ENCODE data around the gene SMC1B.

SMC1B gene

DNA sequence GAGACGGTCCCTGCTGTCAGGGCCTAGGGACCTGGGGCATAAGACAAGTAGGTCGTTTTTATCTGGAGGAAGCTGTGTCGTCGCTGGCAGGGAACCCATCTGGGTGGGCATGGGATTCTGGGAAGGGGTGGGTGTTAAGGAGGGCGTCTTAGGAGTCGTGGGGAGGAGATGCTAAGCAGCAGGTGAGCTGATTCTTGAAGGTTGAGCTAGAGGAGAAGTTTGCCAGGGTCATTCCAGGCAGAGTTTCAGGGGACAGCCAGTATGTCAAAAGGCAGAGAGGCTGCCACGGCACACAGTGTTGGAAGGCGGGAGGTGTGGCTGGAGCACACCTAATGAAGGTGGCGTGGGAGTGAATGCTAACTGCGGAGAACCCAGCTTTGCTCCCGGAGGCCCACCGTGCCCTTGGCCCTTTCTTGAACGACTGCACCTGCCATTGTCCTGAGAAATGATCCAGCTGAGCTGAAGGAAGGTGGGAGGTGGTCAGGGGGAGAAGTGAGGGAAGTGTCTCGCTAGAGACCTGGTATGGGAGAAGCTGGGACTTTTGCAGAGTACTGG is 102.3 kb downstream of the SMC1B start:
- TF ChIP-seq, protein P1, sequence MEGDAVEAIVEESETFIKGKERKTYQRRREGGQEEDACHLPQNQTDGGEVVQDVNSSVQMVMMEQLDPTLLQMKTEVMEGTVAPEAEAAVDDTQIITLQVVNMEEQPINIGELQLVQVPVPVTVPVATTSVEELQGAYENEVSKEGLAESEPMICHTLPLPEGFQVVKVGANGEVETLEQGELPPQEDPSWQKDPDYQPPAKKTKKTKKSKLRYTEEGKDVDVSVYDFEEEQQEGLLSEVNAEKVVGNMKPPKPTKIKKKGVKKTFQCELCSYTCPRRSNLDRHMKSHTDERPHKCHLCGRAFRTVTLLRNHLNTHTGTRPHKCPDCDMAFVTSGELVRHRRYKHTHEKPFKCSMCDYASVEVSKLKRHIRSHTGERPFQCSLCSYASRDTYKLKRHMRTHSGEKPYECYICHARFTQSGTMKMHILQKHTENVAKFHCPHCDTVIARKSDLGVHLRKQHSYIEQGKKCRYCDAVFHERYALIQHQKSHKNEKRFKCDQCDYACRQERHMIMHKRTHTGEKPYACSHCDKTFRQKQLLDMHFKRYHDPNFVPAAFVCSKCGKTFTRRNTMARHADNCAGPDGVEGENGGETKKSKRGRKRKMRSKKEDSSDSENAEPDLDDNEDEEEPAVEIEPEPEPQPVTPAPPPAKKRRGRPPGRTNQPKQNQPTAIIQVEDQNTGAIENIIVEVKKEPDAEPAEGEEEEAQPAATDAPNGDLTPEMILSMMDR (conservative IDR thresholded peaks at IDR 0.05): no peak
- no peak for TF ChIP-seq ZFX (IDR thresholded peaks at IDR 0.05)
- peak overlapping the region; percentile 91 for H3K27ac ChIP-seq

DNA sequence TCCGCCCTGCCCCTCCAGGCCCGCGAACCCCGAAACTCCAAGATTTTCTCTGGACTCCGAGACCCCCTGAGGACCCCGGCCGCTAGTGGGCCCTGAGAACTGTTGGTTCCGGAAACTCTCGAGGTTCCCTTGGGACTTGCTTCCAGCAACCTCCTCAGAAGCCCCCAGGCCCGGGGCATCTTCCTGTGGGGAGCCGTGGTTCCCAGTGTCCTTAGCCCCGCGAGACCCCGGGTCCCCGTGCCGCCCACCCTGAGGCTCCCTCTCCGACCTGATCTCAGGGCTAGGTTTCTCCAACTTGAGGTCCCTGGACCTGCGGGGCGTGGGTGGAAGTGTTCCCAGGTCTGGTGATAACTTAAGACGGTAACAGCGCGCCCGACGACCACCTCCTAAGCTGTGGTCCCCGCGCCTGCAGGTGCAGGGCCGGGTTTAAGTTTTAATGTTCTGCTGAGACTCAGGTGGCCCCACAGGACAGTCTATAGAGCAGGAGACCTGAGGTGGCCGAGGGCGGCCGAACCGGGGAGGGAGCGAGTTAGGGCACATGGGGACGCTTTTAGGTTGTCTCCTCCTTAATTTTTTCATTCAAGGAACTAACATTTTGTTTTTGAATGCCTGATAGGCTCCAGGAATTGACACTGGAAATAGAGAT is 102.9 kb downstream of the SMC1B start:
- peak overlapping the region; percentile 91 for H3K27ac ChIP-seq
- TF ChIP-seq, protein P1 (conservative IDR thresholded peaks at IDR 0.05): no peak
- TF ChIP-seq ZFX (IDR thresholded peaks at IDR 0.05): no peak

DNA sequence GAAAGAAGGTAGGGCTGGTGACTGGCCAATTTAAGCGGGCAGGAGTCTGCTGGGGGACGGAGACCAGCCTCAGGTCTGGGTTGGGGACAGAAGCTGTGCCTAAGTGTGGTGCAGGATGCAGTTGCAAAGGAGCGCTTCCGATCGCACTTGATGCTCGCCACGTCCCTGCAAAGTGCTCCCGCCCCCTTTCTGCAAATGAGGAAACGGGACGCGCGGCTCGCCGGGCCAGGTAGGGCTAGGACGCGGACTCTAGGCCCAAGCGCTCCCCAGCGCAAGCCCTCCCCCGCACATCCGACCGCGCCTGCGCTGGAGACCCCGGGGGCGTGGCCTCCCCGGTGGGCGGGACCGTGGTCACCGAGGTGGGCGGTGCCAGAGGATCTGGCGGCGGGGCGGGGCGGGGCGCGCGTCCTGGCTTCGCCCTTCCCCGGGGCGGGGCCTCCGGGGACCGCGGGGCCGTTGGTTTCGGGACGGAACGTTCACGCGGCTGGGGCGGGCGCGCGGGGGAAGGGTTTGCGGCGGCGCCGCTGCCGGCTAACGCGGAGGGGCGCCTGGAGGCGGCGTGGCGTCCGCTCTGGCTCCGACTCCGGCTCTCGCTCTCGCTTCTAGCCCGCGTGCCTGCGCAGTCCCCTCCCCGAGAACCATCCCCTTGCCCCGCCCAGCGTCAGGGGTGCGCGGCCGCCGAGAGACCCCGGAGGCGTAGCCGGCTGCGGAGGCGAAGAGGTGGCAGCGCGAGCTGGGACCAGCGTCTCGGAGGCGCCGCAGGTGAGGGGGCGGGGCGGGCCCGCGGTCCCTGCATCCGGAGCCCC is 103.8 kb downstream of the SMC1B start, which contains the start of gene FAM118A:
TSS of gene FAM118A (plus strand) at position 513 of the 806 bp plus-strand sequence. CDS start 12,446 bp downstream, outside the sequence.
- TF ChIP-seq, protein P1 (conservative IDR thresholded peaks at IDR 0.05): no peak
- TF ChIP-seq ZFX (IDR thresholded peaks at IDR 0.05): peak; percentile 44; the same call in 1 of the 2 replicates
- H3K27ac ChIP-seq: peak within 1 kb of the TSS; percentile 91

DNA sequence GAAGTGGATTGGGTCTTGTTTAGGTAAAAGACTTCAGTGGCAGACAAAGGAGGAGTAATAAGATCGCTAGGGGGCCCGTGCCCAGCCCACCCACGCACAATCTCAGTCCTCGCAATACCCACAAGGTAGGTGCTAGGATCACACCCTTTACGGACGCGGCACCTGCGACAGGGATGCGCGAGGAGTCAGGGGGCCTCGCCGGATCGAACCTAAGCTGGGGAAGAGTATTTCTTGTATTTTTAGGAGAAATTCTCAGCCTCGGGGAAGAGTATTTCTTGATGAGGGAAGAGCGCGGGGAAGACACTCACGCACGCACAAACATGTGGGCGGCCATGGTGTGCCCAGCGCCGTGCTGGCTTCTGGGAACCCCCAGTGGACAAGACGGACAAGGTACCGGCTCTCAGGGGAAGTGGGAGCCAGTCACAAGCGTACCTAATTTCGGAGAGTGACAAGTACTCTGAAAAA is 104.4 kb downstream of the SMC1B start:
- no peak for TF ChIP-seq ZFX (IDR thresholded peaks at IDR 0.05)
- TF ChIP-seq, protein P1 (conservative IDR thresholded peaks at IDR 0.05): no peak
- peak overlapping the region; percentile 91 for H3K27ac ChIP-seq

DNA sequence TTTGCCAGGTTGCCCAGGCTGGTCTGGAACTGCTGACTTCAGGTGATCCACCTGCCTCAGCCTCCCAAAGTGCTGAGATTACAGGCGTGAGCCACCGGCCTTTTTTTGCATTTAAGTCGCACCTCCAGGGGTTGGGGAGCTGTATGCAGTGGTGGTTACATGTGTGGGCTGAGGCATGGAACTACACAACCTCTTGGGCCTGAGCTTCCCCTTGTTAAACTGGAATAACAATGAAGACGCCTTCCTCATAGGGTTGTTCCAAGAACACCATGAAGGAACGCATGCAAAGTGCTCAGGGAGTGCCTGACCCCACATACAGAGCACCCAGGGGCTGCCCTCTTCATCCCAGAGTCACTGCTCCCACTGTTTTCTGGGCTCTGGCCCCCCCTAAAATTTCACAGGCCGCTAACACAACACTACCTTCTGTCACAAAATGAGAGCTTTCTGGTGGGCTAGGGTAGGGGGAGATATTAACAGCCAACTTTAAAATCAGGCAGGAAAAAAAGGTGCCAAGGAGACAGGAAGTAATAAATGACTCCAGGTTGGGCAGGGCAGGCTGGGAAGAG is 104.9 kb downstream of the SMC1B start:
- peak overlapping the region; percentile 91 for H3K27ac ChIP-seq
- TF ChIP-seq ZFX (IDR thresholded peaks at IDR 0.05): no peak
- TF ChIP-seq, protein P1 (conservative IDR thresholded peaks at IDR 0.05): no peak

DNA sequence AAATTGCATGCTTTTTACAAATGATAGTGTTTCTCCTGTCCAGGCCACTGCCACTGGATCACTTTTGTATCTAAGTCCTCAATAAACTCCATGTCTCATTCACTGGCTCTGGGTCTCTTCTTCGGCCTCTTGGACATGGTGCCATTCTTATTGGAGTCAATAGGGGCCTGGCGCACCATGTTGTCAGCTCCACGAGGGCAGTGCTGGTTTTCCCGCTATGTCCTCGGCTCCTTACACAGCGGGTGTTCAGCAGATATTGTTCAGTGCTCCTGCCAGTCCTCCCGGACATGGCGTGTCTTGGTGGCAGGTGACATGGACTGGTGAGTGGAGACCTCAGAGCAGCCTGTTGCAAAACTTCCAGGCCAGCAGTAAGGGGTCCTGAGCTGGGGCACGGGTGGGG is 107.3 kb downstream of the SMC1B start:
- H3K27ac ChIP-seq: no peak overlapping the region

More for the DNA sequence above, 107.3 kb downstream of the SMC1B start:
- no peak for TF ChIP-seq ZFX (IDR thresholded peaks at IDR 0.05)
- TF ChIP-seq, protein P1 (conservative IDR thresholded peaks at IDR 0.05): no peak
